ENCODE measurements around the gene SEMA3G.

DNA sequence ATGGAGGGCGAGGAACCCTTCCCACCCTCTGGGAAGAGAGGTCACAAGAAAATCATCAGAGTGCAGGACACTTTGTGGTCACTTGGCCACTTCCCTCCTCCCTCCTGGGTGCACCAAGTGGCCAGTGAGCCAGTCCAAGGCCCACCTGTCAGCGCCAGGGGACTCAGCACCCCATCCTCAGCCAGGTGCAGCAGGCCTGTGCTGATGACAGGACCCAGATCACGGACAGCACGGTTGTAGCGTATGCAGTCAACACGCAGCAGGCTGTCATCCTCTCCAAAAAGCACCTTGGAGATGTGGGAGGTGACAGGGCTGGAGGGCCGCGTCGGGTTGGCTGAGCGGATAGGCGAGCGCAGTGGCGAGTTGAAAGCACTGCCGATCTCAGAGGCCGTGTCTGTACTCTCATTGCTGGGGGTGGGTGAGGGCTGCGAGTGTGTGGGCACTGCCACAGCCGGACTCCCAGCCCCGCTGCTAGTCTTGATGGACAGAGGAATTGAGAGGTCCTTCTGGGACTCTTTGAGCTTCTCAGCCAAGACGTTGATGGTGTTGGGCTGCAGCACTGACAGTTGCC is 41.5 kb downstream of the SEMA3G start:
- TF ChIP-seq, protein P1, sequence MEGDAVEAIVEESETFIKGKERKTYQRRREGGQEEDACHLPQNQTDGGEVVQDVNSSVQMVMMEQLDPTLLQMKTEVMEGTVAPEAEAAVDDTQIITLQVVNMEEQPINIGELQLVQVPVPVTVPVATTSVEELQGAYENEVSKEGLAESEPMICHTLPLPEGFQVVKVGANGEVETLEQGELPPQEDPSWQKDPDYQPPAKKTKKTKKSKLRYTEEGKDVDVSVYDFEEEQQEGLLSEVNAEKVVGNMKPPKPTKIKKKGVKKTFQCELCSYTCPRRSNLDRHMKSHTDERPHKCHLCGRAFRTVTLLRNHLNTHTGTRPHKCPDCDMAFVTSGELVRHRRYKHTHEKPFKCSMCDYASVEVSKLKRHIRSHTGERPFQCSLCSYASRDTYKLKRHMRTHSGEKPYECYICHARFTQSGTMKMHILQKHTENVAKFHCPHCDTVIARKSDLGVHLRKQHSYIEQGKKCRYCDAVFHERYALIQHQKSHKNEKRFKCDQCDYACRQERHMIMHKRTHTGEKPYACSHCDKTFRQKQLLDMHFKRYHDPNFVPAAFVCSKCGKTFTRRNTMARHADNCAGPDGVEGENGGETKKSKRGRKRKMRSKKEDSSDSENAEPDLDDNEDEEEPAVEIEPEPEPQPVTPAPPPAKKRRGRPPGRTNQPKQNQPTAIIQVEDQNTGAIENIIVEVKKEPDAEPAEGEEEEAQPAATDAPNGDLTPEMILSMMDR (conservative IDR thresholded peaks at IDR 0.05 in 1 of 2, IDR thresholded peaks at IDR 0.05 in 1 of 2; ENCODE audit: low read depth in 1 of 2, low read length in 2 of 2) = no peak
- TF ChIP-seq EZH2 (IDR thresholded peaks at IDR 0.05; ENCODE audit: low read length, missing control alignments) = no peak
